ENCODE measurements around the gene FAM131A.

Gene FAM131A

DNA sequence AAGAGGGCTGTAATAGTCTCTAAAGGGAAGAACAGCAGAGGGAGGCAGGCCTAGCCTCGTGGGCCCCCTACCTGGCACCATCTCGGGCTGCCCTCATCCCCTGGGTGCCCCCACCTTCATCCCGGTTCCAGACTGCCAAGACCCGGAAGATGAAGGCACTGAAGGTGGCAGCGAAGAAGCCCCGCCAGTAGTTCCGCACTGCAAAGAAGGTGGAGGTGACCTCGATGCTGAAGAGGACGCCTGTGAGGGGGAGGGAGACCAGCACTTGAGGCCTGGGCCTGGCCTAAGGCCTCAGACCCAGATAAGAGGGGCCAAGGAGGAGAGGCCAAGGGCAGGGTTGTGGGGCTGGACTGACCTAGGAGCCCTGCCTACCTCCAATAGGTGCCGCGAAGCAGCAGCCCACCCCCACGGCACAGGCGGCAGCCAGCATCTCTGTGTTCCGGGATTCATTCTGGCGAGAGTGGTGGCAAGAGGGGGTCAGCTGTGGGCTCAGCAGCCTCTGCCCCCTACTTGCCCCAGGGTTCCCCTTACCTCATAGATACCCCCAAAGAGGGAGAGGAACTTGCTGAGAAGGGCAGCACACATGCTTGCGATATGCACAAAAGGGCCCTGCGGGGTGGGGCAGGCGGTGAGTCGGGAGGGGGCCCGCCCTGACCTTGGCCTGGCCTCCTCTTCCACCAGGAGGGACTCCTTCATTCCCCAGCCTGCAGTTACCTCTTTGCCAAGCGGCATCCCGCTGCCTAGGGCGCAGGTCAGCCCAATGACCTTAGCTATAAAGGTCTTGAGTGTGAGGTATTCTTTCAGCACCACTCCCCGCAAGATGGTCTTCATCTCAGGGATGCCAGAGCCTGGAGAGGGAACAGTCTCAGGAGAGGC, 20.1 kb downstream of the FAM131A start:
- DNase-seq (ENCODE audit: low spot score), result no peak

DNA sequence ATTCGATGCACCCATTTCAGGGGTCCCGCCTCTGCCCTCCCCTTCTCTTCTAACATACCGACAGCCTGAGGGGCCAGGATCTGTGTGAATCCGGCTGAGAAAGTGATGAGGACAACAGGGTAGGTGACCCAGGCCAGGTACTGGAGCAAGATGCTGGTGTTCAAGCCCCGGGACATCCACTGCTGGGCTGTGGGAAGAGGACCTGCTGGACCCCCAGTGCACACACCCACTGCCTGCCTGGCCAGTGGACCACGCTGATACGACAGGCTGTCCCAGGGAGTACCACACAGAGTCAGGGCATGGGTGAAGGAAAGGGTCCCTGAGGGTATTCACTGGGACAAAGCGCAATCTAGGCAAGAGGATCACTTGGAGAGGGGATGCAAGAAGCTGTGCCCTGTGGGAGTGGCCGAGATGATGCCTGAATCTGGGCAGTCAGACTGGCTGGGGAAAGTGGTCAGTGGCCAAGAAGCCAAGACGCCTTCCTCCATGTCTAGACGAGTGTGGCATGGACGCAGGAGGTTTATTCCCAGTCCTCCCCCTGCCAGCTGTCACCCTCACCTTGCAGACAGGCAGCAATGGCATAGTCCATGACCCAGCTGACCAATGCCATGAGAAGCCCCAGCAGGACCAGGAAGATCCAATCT, 20.8 kb downstream of the FAM131A start:
- DNase-seq (ENCODE audit: low spot score), result no peak

DNA sequence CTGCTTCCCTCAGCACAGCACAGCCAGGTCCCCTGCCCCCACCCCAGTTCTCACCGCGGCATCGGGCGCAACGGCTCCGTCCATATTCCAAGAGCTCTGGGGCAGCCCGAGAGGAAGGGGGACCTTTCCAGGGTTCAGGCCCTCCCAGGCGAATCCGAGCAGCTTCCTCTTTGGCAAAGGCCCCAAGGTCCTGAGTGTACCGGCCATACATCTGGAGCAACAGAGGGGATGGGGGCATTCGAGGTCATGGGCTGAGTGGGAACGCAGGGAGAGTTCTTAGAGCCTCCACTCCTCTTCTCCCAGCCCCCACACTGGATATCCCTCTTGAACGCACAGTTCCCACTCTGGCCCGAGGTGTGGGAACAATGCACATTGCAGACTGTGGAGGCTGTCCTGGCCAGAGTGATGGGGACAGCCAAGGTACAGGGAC, 21.5 kb downstream of the FAM131A start:
- no peak for DNase-seq (ENCODE audit: low spot score)

DNA sequence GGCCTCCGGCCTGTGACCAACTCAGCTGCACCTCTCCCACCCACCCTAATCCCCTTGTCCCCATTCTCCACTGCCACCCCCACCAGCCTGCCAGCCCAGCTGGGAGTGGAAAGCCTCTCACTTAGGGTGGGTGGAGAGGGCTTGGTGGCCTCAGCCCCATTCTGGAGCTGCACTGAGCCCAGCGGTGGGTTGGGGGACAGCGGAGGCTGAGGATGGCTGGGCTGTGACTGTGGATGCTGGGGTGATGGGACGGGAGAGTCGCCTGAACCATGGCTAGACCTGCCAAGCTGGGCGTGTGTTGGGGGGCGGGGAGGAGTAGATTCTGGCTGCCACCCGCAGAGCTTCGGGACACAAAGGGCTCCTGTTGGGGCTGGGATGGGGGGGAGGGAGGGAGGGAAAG, 22.2 kb downstream of the FAM131A start:
- DNase-seq (ENCODE audit: low spot score), result no peak

DNA sequence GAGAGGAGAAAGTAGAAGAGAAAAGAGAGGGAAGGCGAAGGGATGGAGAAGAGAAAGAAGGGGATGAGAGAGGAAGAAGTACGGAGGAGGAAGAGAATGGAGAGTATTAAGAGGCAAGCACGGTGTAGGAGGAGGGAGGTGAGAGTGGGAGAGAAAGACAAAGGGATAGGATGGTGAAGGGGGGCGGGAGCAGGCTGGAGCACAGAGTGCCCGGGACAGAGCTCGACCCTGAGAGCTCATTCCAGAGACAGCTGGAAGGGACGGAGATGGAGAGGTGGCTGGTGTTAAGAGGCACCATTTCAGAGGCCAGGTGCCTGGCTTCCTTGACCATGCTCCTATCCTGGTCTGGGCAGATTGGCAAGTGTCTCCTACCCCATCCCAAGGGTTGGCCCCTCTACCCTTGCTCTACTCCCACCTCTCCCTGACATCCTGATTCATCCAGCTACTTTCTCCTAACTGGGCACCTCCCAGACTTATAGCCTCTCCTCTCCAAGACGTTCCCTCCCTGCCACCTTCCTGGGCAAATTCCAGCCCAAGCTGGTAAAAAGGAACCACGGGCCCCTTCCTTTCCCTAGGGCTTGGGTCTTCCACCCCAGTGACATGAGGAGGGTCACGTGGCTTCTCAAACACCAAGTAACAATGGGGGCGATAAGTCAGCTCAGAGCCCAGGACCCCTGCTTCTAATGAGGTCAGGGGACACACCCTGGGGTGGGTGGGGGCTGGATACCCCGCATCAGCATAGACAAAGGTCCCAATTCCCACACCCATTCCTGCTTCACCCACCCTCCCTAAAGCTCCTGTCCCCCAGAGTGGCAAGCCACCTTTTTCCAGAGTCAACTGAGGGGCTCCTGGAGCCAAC, 22.9 kb downstream of the FAM131A start:
- DNase-seq (ENCODE audit: low spot score), result no peak

DNA sequence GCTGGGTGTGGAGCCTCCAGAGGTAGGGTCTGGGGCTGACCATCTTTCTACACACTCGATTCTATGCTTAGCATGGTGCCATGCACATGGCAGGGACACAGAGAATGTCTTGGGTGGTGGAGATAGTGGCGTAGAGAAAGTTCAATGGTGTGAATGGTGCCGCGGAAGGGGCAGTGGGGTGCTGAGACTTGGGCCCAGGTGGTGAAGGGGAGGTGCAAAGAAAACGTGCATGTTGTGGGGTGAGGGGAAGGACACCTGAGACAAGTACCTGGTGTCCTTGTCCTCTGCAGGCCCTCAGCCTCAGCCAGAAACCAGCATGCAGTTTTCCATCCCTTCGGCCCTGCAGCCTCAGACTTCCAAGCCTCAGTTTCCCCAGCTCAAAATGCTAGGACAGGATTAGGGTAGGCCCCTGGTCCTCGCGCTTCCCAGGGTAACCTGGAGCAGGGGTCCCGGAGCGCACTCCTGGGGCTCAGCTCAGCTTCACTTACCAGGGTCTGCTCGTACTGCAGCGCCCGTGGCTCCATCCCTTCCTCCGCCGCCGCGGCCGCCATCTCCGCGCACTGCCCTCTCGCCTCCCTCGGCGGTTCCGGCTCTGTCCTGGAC, 23.6 kb downstream of the FAM131A start:
- DNase-seq (ENCODE audit: low spot score), result no peak

DNA sequence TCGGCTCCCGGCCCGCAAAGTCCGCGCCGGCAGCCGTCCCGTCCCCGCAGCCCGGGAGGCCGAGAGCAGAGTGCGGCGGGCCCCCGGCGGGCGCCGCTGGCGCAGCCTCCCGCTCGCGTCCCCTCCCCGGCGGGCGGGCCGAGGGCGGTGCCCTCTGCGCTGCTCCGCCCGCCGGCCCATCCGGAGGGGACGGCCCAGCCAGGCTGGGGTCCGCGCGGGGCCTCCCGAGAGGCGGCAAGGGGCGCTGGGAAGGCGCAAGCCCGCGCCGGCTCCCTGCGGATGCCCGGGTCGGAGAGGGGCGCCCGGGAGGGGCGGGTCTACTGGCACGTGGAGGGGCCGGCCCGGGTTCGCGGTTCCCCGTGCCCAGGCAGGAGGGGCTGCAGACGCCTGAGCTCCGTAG, 24.1 kb downstream of the FAM131A start, which contains the start of the genes CLCN2 and POLR2H:
CLCN2 (minus strand) TSS at position 74 of the 400 bp plus-strand sequence. CDS start 126 bp downstream, outside the sequence.
POLR2H (plus strand) TSS at position 179 of the 400 bp plus-strand sequence. CDS start 1,783 bp downstream, outside the sequence.
- DNase-seq (ENCODE audit: low spot score), result peak; percentile 91

DNA sequence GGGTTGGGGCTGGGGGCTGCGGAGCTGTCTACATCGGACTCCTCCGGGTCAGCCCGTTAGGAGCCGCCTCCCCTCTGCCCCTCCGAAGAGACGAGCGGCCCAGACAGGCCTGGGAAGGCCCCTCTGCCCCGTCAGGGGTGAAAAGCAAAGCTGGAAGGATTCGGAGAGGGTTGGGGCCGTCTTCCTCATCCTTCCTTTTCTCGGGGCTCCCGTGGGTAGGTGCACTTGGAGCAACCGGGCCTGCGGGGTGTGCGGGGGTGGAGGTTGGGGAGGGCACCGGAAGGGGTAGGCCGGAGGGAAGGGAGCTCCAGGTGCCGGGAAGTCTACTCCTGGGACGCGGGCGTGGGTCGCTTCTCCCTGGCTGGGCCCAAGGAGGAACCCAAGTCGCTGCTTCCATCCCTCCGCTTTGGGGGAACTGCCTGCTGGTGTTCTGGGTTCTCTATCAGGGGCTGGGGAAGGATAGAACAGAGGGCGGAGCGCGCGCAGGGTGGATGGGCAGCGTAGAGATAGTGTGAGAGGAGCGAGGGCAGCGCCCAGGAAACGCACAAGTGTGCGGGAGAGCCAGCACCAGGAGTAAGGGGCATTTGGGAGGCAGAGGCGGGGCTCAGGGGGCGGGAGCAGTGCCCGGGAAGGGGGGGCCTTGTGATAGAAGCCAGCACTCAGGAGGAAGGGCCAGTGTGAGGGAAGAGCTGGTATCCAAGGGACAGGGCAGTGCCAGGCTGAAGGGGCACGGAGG, 24.7 kb downstream of the FAM131A start:
- DNase-seq (ENCODE audit: low spot score), result peak; percentile 68

DNA sequence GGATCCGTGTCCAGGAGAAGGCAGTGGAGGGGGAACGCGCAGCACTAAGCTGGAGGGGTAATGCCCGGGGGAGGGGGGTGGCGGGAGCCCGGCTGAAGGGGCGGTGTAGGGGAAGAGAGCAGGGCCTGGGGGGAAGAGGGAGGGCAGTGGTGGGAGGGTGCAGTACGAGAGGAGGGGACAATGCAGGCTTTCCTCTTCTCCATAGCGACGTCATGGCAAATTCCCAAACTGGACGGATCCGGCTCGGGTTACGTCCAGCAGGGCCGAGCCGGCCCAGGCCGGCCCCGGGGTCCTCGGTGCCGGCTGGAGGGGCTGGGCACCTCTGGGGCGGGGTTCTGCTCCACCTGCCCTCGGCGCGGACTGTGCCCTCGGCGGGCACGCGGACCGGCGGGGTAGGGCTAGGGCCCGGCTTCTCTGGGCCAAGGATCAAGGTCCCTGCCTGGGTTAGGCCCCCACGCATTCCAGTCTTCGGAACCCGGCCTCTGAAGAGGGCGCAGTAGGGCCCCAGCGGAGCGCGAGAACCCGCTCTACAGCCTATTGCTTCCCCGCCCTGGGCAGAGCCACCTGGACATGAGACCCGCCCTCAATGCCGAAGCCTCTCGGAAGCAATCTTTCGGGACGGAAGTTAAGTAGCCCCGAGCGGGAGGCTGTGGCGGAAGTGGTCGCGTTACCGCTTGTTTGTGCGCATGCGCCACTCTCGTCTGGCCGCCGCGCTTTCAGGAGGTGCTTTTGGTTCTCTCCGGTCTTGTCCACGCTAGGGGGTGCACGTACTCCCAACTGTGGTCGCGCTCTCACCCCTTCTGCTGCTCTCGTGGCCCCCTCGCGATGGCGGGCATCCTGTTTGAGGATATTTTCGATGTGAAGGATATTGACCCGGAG, 25.5 kb downstream of the FAM131A start:
- DNase-seq (ENCODE audit: low spot score), result peak; percentile 98

DNA sequence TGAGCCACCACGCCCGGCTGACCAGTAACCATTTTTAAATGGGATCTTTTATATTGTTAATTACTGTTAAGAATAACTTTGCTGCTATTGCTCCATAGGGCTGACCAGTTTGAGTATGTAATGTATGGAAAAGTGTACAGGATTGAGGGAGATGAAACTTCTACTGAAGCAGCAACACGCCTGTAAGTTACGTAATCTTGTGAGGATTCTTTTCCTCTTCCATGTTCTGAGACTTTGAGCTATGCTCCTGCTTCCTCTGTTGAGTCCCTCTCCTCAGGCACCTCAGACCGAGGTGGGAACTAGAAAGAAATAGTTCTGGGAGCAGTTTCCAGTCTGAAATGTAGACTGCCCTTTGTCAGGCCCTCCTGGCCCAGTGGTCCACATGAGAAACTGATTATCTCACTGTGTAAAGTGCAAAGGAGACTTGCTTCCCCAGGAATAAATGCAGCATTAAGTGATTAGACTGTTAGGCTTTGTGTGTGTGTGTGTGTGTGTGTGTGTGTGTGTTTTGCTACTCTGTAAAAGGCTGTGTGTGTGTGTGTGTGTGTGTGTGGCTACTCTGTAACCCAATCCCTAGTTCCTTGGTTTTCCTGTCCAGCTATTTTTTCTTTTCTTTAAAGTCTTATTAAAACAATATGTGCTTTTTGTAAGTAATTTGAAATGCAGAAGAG, 29.4 kb downstream of the FAM131A start:
- DNase-seq (ENCODE audit: low spot score), result no peak

DNA sequence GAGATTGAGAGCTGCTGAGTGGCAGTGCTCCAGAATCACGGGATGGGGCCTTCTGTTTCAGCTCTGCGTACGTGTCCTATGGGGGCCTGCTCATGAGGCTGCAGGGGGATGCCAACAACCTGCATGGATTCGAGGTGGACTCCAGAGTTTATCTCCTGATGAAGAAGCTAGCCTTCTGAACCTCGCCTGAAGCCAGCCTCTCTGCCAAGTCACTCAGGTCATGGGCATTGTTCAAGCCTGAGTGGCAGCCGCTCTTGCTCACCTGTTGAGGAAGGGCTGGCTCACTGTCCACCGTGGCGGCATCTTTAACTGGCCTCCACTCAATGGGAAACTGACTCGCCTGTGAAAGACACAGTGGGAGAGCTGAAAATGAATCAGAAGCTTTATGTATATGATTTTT, 30.7 kb downstream of the FAM131A start:
- no peak for DNase-seq (ENCODE audit: low spot score)

DNA sequence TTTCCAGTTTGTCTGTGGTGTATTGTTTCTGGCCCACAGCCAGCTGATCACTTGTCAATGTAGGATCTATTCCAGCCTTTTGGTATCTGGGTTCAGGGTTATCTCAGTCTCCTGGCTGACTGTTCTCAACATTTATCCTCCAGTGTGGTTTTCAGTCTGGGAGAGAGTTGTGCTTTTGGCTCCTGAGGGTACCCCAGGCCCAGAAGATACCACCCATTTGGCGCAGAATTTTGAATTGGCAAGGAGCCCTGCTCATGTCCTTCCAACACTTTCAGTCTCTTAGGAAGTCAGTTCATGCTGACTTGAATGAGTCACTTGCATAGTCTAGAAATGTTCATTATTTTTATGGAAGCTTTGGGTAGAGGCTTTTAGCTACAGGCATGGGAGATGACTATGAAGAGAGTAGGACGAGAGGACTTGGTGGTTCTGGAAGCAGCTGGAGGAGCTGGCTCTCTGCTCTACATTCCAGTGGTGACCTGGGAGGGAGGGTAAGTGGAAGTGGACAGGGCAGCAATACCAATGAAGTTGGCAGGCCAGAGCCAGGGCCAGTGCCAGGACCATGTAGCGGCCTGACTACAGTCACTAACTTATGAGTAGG, 31.3 kb downstream of the FAM131A start:
- DNase-seq (ENCODE audit: low spot score), result peak; percentile 80

DNA sequence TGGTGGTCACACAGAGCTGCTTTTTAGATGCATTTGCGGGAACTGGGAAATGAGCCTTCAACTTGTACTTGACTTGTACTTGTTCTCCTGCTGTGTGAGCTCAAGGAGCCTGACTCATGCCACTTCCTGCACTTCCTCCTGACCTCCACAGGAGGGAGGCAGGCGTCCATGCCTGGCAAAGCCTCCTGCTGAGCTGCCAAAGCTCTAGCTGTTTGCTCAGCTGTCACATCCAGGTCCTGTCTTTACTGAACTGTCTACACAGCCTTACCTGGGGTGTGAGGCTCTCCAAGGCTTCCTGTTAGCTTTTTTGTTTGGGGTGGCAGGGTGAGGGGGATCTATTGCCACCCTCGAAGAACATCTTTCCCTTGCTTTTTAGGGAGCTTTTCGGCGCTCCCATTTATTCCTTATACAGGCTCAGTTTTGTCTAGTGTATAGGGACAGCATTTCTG, 34.2 kb downstream of the FAM131A start:
- DNase-seq (ENCODE audit: low spot score), result peak; percentile 89

DNA sequence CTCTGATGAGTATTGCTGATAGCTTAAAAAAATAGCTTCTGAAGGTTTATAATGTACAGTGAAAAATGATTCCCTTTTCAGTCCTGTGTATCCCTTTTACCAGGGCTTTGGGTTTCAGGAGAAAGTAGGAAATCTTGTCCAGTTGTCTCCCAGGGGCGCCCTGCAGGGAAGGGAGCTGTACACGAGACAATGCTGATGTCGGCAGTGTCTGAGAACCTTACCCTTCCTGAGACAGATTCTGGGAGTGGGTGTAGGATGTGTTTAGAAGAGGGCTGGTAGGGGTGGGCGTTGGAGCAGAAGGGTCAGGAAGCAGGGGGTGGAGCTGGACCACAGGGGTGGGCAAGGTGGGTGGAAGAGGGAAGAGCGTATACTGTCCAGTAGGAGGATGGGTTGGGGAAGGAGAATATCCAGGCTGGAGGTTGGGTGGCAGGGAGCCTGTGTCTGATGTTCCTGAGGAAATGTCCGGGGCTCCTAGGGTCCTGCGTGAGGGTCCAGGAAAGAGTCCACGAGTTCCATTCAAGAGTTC, 35.0 kb downstream of the FAM131A start:
- DNase-seq (ENCODE audit: low spot score), result no peak

DNA sequence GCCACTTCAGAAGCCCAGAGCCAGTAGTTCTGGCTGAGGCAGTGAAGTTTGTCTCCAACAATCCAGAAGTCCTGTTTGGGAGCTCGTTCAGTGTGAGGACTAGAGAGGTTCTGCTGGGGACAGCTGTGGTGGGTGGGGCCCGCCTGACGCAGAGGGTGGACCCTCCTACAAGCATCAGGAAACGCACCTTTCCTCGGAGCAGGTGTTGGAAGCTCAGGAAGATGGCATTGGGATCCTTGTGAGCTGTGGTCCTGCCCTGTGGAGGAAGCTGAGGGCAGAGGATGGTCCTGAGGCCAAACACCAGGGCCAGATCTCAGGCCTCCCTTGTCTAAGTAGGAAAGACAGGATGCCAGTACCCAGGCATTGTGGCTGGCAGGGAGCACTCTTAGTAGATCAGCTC, 35.5 kb downstream of the FAM131A start:
- DNase-seq (ENCODE audit: low spot score), result no peak

DNA sequence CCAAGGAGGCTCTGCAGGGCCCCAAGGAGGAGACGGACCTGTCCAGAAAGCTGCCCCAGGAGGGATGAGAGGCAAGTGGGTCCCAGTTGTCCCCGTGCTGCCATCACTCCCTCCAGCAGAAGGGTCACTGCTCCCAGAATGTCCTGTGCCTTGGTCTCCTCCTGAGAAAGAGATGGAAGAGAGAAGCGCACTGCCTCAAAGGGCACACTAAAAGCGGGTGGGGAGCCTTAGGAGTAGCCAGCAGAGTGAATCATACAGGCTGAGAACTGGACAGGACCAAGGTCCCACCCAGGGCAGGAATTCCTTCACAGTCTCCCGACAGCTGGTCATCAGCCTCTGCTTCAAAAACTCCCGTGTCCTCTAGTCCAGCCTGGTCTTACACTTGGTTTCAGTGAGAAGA, 36.0 kb downstream of the FAM131A start:
- DNase-seq (ENCODE audit: low spot score), result peak; percentile 82

DNA sequence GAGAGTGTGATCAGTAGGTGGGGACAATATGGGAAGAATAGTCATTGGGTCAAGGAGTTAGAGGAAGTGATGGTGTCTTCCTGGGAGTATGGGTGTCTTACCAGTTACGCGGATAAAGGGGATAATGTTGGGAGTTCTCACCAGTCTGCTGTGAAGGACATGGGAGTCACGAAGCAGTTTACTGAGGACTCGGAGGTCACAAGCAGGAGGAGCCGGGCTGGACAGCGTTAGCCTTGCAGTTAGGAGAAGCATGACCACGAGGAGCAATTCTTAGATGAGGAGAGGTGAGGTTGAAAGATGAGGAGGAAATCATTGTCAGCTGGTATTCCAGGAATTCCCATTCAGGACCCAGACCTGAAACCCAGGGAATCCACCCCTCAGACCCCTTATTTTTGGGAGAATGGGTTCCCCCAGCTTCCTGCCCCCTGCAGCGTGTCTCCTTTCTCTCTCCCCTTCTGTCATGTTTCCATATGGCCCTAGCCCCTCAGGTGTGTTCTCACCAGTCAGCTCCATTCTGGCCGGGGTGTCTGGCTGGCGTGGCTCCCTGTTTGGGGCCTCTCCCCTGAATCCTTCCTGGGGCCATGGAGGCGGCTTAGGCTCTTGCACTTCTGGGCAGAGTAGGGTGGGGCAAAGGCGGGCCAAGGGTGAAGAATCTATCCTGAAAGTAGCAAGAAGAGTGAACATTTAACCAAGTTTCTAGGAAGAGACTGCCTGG, 38.5 kb downstream of the FAM131A start:
- no peak for DNase-seq (ENCODE audit: low spot score)

DNA sequence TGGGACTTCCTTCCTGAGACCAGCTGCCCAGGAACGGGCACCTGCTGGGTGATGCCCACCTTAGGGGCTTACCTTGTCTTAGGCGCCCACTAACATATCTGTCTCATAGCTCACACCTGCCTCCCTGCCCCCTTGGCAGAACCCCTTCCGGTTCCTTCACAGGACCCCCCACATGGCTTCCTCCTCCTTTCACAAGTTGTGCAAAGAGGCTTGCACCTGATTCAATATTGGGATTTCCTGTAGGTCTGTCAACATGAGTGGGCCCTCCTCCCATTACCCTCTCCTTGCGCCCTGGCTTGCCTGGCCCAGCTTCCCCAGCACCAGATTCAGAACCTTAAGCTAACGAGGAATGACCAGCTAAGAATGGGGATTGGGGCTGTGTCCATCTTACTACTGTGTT, 40.0 kb downstream of the FAM131A start:
- no peak for DNase-seq (ENCODE audit: low spot score)
